CD4-positive, alpha-beta memory T cell (primary cell): Measurements from ENCODE around the gene RWDD3. TPM values are rescaled to one million over a fixed set of nuclear protein-coding genes. Genes with fewer than 3 reads are reported as not detected.

ENCODE experiments used
- CTCF ChIA-PET: fragments of 350-600 bp; sonication (Branson Sonifier 250); formaldehyde crosslinking; loops from one replicate; lab custom pipeline; 2021; ENCODE audit warnings: inconsistent platforms; ENCODE audit not compliant: partially characterized antibody; lab: Charles Lee
- POLR2A ChIA-PET: fragments of 350-600 bp; sonication (Branson Sonifier 250); formaldehyde crosslinking; loops from one replicate; lab custom pipeline; 2021; ENCODE audit not compliant: partially characterized antibody; lab: Charles Lee
- DNase-seq, 5 donors: peaks; one replicate each; pipeline versions ENCODE4 v3.0.0 to v3.0.0-alpha.2; 2020 to 2022; ENCODE audit warnings: mixed read lengths in 1 of 5
- H3K27ac ChIP-seq: one replicate; pipeline ENCODE4 v1.7.0; 2013; ENCODE audit warnings: low read depth, low read length
- H3K27me3 ChIP-seq: 2 replicates; pipeline ENCODE4 v1.7.0; 2013; ENCODE audit warnings: mild to moderate bottlenecking, low read length, moderate library complexity; ENCODE audit not compliant: insufficient read depth
- H3K36me3 ChIP-seq: 2 replicates; pipeline ENCODE4 v1.7.0; 2013; ENCODE audit warnings: mild to moderate bottlenecking, low read length, moderate library complexity; ENCODE audit not compliant: insufficient read depth
- H3K4me1 ChIP-seq: 2 replicates; pipeline ENCODE4 v1.7.0; 2013; ENCODE audit warnings: mild to moderate bottlenecking, low read length, moderate library complexity; ENCODE audit not compliant: insufficient read depth
- H3K4me3 ChIP-seq, 2 donors: one replicate each; pipeline ENCODE4 v1.7.0; 2013; ENCODE audit warnings: low read length in 2 of 2, mild to moderate bottlenecking in 1 of 2
- H3K9me3 ChIP-seq, 2 donors: one replicate each; pipeline ENCODE4 v1.7.0; 2013; ENCODE audit warnings: low read length in 2 of 2, control low read depth in 1 of 2; ENCODE audit not compliant: control insufficient read depth in 1 of 2
- H3K27ac Mint-ChIP-seq, 7 donors: one replicate each; pipeline ENCODE4 v1.8.0; 2020 to 2021; ENCODE audit warnings: mixed read lengths in 7 of 7, mild to moderate bottlenecking in 6 of 7, inconsistent platforms in 3 of 7, moderate library complexity in 3 of 7
- H3K27me3 Mint-ChIP-seq, 2 donors: one replicate each; pipeline ENCODE4 v1.8.0; 2020 to 2021; ENCODE audit warnings: mixed read lengths in 2 of 2
- H3K36me3 Mint-ChIP-seq, 2 donors: one replicate each; pipeline ENCODE4 v1.8.0; 2020 to 2021; ENCODE audit warnings: mixed read lengths in 2 of 2, inconsistent platforms in 1 of 2, mild to moderate bottlenecking in 1 of 2
- H3K4me1 Mint-ChIP-seq, 4 donors: one replicate each; pipeline ENCODE4 v1.8.0; 2020 to 2021; ENCODE audit warnings: mixed read lengths in 4 of 4, mild to moderate bottlenecking in 1 of 4
- H3K4me3 Mint-ChIP-seq, 8 donors: one replicate each; pipeline ENCODE4 v1.8.0; 2020 to 2021; ENCODE audit warnings: mixed read lengths in 8 of 8, mild to moderate bottlenecking in 7 of 8, moderate library complexity in 6 of 8, inconsistent platforms in 3 of 8
- H3K9me3 Mint-ChIP-seq, 8 donors: one replicate each; pipeline ENCODE4 v1.8.0; 2020 to 2021; ENCODE audit warnings: mixed read lengths in 8 of 8, mild to moderate bottlenecking in 5 of 8, inconsistent platforms in 3 of 8, moderate library complexity in 1 of 8
- intact Hi-C: fragments of 100-400 bp; cut with micrococcal nuclease; formaldehyde crosslinking; loops from one replicate; pipeline ENCODE4 v1.15.1; 2023
- polyA plus RNA-seq, 2 donors: library from polyadenylated mRNA; unstranded; fragments of 300-500 nt; fragmentation: Illumina TruSeq; gene quantifications; one replicate each; pipeline ENCODE4 v1.2.3, GENCODE V29; 2021
- total RNA-seq, 2 experiments: library from RNA; stranded (reverse); gene quantifications; one replicate each; pipeline ENCODE4 v1.2.3, GENCODE V29; 2021

RWDD3 gene
- total and polyA plus RNA-seq, 4 experiments from 2014 or later: 22.5 to 61.2 (median 28.4) TPM

DNA sequence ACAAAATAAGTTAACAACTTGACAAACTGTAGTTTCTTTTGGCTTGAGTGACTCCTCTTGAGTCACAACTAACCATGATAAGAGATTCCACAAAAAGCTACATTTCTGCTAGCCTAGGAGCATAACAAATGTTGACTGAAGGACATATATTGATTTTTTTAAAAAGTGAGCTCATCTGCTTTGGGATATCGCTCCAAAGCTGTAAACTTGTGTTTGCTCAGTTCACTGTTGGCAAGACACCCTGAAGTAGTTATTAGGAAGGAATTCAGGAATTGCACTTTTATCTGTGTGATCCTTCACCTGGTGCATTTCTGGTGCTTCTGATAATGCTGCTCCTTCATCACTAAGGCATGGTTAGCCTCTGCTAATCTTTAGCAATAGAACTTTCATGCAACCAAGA lies 23.7 kb downstream of the RWDD3 start:
- Mint-ChIP-seq H3K36me3 (peaks cover 3 to 17% of the 10 kb centered on the region in 2 donors), H3K27me3 (peaks cover 0 to 1% of the 10 kb centered on the region in 2 donors), H3K9me3 (peaks cover 0 to 11% (median 0%) of the 10 kb centered on the region in 8 donors), H3K27ac (no peak overlapping the region), H3K4me3 (no peak overlapping the region), H3K4me1 (no peaks in the 10 kb centered on the region)
- H3K4me1 ChIP-seq: no peaks in the 10 kb centered on the region
- POLR2A ChIA-PET: no interaction called here
- H3K9me3 ChIP-seq: no peaks in the 10 kb centered on the region
- no peak overlapping the region for H3K27ac ChIP-seq
- no peaks in the 10 kb centered on the region for H3K36me3 ChIP-seq
- intact Hi-C loops: no loop called here
- DNase-seq: no peak
- CTCF ChIA-PET: no interaction called here
- no peaks in the 10 kb centered on the region for H3K27me3 ChIP-seq
- no peak overlapping the region for H3K4me3 ChIP-seq

DNA sequence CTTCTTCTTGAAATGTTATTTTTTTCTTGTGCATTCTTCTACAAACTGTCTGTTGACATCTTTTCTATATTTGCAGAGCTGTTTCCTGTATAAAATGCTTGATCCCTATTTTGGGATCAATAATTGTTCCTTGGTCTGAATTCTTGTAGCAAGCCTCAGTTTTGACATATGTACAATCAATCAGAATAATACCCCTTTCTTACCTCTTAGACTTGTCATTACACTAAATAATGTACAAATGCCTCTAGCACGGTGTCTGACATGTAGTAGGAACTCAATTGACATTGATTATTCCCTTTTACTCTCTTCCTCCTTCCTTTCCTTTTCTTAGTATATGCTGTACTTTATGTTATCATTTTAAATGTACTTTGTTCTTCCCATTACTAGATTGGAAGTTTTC lies 25.2 kb downstream of the RWDD3 start:
- Mint-ChIP-seq H3K9me3 (peaks cover 0 to under 1% (median 0%) of the 10 kb centered on the region in 8 donors), H3K27me3 (peaks cover 0 to 1% of the 10 kb centered on the region in 2 donors), H3K36me3 (peaks cover 0 to 4% of the 10 kb centered on the region in 2 donors), H3K4me3 (no peak overlapping the region), H3K4me1 (no peaks in the 10 kb centered on the region), H3K27ac (peak overlapping the region in 1 of 7 donors; percentile 13)
- intact Hi-C loops: no loop called here
- Histone ChIP-seq H3K4me3 (no peak overlapping the region), H3K4me1 (no peaks in the 10 kb centered on the region), H3K27me3 (no peaks in the 10 kb centered on the region), H3K36me3 (no peaks in the 10 kb centered on the region), H3K27ac (no peak overlapping the region), H3K9me3 (no peaks in the 10 kb centered on the region)
- DNase-seq: no peak
- POLR2A ChIA-PET: no interaction called here
- CTCF ChIA-PET: no interaction called here

DNA sequence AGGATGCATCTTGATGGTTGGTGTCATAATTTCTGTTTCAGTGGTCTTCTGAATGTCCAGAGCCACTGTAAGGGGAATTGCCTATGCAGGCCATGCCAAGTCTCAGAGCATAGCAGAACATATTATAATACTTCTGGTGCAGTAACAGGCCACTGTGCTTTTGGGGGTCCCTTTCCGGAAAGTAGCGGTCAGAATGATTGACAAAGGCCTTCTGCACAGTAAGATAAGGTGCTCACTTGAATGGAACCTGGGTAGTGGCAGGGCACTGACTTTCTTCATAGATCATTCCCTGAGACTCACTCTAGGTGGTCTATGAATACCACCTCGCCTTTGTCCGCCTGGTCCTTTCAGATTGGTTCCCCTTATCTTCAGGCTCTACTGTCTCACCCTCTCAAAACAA lies 28.9 kb downstream of the RWDD3 start:
- Histone ChIP-seq H3K27me3 (no peaks in the 10 kb centered on the region), H3K4me1 (no peaks in the 10 kb centered on the region), H3K36me3 (no peaks in the 10 kb centered on the region), H3K27ac (no peak overlapping the region), H3K9me3 (no peaks in the 10 kb centered on the region), H3K4me3 (no peak overlapping the region)
- H3K4me3 Mint-ChIP-seq: no peak overlapping the region
- H3K36me3 Mint-ChIP-seq: peaks cover 0 to 4% of the 10 kb centered on the region in 2 donors
- peaks cover 0 to 8% (median 0%) of the 10 kb centered on the region in 8 donors for H3K9me3 Mint-ChIP-seq
- DNase-seq: no peak
- ChIA-PET CTCF (no interaction called here), POLR2A (no interaction called here)
- no peak overlapping the region for H3K27ac Mint-ChIP-seq
- no peaks in the 10 kb centered on the region for H3K4me1 Mint-ChIP-seq
- intact Hi-C loops: no loop called here
- peaks cover 6% of the 10 kb centered on the region in 2 donors for H3K27me3 Mint-ChIP-seq

DNA sequence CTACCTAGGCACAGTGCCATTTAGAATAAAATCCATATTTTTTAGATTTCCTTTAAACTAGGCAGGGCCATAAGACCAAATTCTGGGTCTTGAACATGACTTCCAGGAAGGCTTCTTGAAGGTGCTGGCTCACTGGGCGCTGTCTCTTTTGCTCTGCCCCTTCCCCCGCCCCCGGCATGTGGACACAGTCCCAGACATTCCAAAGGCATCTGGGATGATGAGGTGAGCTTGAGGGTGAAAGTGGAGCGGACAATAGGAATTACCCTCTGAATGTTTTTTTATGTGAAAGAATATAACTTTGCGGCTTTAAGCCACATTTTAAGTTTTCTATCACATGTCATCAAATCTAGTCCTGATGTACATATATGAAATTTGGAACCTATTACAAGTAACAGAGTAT lies 29.4 kb downstream of the RWDD3 start:
- H3K4me1 Mint-ChIP-seq: no peaks in the 10 kb centered on the region
- no peaks in the 10 kb centered on the region for H3K9me3 ChIP-seq
- H3K36me3 Mint-ChIP-seq: peaks cover 0 to 4% of the 10 kb centered on the region in 2 donors
- H3K27me3 ChIP-seq: no peaks in the 10 kb centered on the region
- POLR2A ChIA-PET: no interaction called here
- H3K27me3 Mint-ChIP-seq: peaks cover 6% of the 10 kb centered on the region in 2 donors
- no peak overlapping the region for H3K4me3 ChIP-seq
- no peaks in the 10 kb centered on the region for H3K4me1 ChIP-seq
- no peak overlapping the region for H3K4me3 Mint-ChIP-seq
- intact Hi-C loops: no loop called here
- CTCF ChIA-PET: no interaction called here
- DNase-seq: no peak
- no peaks in the 10 kb centered on the region for H3K36me3 ChIP-seq
- no peak overlapping the region for H3K27ac ChIP-seq
- peaks cover 0 to 8% (median 0%) of the 10 kb centered on the region in 8 donors for H3K9me3 Mint-ChIP-seq
- H3K27ac Mint-ChIP-seq: no peak overlapping the region

DNA sequence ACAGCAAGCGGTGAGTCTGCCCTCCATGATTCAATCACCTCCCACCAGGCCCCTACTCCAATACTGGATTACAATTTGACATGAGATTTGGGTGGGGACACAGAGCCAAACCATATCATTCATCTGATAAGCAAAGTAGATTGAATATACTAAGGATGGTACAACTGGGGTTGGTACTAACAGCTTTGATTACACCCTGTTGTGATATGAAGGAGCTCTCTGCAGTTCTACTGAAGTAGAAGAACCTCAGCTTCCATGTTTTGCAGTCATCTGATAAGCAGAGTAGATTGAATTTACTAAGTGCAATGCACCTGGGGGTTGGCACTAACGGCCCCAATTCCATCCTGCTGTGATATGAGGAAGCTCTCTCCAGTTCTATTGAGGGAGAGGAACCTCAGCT lies 31.1 kb downstream of the RWDD3 start:
- Mint-ChIP-seq H3K4me3 (no peak overlapping the region), H3K9me3 (peaks cover 0 to 12% (median 0%) of the 10 kb centered on the region in 8 donors), H3K27me3 (peaks cover 6% of the 10 kb centered on the region in 2 donors), H3K4me1 (no peaks in the 10 kb centered on the region), H3K27ac (no peak overlapping the region), H3K36me3 (peaks cover 0 to 4% of the 10 kb centered on the region in 2 donors)
- Histone ChIP-seq H3K4me1 (no peaks in the 10 kb centered on the region), H3K27ac (no peak overlapping the region), H3K4me3 (no peak overlapping the region), H3K27me3 (no peaks in the 10 kb centered on the region), H3K36me3 (no peaks in the 10 kb centered on the region), H3K9me3 (no peaks in the 10 kb centered on the region)
- intact Hi-C loops: no loop called here
- no peak for DNase-seq
- POLR2A ChIA-PET: no interaction called here
- CTCF ChIA-PET: no interaction called here

DNA sequence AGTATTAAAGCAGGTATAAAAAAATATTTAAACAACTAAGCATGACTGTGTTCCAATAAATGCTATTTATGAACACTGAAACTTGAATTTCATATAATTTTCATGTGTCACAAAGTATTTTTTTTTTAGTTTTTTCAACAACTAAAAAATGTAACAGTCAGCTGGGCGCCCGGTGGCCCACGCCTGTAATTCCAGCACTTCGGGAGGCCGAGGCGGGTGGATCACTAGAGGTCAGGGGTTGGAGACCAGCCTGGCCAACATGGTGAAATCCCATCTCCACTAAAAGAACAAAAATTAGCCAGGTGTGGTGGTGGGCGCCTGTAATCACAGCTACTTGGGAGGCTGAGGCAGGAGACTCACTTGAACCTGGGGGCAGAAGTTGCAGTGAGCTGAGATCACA lies 42.4 kb downstream of the RWDD3 start:
- Mint-ChIP-seq H3K27ac (no peak overlapping the region), H3K9me3 (peaks cover 0 to 23% (median 13%) of the 10 kb centered on the region in 8 donors), H3K4me1 (no peaks in the 10 kb centered on the region), H3K27me3 (peaks cover 0 to 3% of the 10 kb centered on the region in 2 donors), H3K4me3 (no peak overlapping the region), H3K36me3 (no peaks in the 10 kb centered on the region)
- Histone ChIP-seq H3K27ac (no peak overlapping the region), H3K9me3 (no peaks in the 10 kb centered on the region), H3K4me3 (no peak overlapping the region), H3K36me3 (no peaks in the 10 kb centered on the region), H3K27me3 (no peaks in the 10 kb centered on the region), H3K4me1 (no peaks in the 10 kb centered on the region)
- ChIA-PET CTCF (no interaction called here), POLR2A (no interaction called here)
- DNase-seq: no peak
- intact Hi-C loops: no loop called here

DNA sequence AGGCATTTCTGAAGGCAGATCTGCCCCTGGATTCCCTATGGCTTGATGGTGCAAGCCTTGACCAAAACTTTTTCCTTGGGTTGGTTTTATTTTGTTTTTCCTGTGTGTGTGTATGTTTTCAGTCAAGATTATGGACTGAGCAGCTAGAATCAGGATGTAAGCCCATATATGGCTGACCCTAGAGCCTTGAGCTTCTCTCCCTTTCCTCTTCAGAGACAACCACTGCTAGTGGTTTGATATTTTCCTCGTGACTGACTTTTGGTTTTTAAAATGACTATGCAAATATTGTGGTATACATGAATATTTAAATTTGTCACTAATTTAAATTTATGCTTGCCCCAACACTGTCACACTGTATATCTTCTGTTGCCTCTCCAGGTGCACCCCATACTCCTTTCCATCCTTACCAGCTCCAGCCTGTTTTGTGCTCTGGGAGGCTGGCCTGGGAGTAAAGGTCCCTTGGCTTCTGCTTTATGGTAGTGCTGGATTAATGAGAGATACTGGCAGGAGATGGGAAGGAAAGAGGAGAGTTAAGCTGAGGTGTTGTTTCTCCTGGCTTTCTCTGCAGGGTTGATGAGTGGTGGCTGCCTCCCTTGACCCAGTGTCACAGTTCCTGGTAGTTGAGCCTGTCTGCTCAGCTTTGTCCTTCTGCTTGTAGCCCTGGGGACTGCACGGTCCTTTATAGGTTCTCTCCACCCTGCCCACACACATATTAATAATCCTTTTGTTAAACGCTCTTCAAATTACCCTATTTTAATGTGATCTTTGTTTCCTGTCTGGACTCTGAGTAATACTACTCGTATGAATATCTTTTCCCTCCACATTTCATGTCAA lies 44.4 kb downstream of the RWDD3 start:
- no peak overlapping the region for H3K4me3 ChIP-seq

More for the DNA sequence above, 44.4 kb downstream of the RWDD3 start:
- H3K4me3 Mint-ChIP-seq: no peak overlapping the region
- DNase-seq: peak in 1 of 5 donors; percentile 35
- ChIA-PET CTCF (no interaction called here), POLR2A (no interaction called here)
- Histone ChIP-seq H3K36me3 (no peaks in the 10 kb centered on the region), H3K27ac (no peak overlapping the region), H3K4me1 (no peaks in the 10 kb centered on the region), H3K9me3 (no peaks in the 10 kb centered on the region), H3K27me3 (no peaks in the 10 kb centered on the region)
- H3K27me3 Mint-ChIP-seq: no peaks in the 10 kb centered on the region
- H3K4me1 Mint-ChIP-seq: no peaks in the 10 kb centered on the region
- intact Hi-C loops: no loop called here
- H3K9me3 Mint-ChIP-seq: peaks cover 0 to 4% (median under 1%) of the 10 kb centered on the region in 8 donors
- H3K36me3 Mint-ChIP-seq: no peaks in the 10 kb centered on the region
- H3K27ac Mint-ChIP-seq: peak overlapping the region in 1 of 7 donors; percentile 7
